Keratinocyte (primary cell): ENCODE data around the gene OR13C3. TPM values are rescaled to one million over a fixed set of nuclear protein-coding genes. Genes with fewer than 3 reads are reported as not detected.

ENCODE experiments used
- DNase-seq: peaks from one replicate; pipeline ENCODE4 v3.0.0-alpha.2; 2011; ENCODE audit warnings: low read depth, missing footprints, low spot score
- FAIRE-seq: peaks from 2 replicates; lab custom pipeline; 2011; peaks lifted over from hg19 to GRCh38; lab: Jason Lieb, UNC
- H2AFZ ChIP-seq: 2 replicates; pipeline ENCODE4 v1.6.0; 2012; ENCODE audit warnings: low read length, control low read depth, inconsistent platforms; ENCODE audit not compliant: control insufficient read depth
- H3K27ac ChIP-seq: 2 replicates; pipeline ENCODE4 v1.5.1; 2011; ENCODE audit warnings: low read length; ENCODE audit not compliant: control insufficient read depth, insufficient read depth
- H3K27me3 ChIP-seq: 3 replicates; pipeline ENCODE4 v1.6.0; 2011; ENCODE audit warnings: low read length; ENCODE audit not compliant: control insufficient read depth, insufficient read depth; ENCODE audit errors: extremely low read depth
- H3K36me3 ChIP-seq, 2 experiments: 2 replicates in 1 of 2; 3 replicates in 1 of 2; pipeline ENCODE4 v1.5.1; 2011; ENCODE audit warnings: low read length in 2 of 2, mild to moderate bottlenecking in 1 of 2; ENCODE audit not compliant: control insufficient read depth in 2 of 2, insufficient read depth in 2 of 2; ENCODE audit errors: extremely low read depth in 1 of 2
- H3K4me1 ChIP-seq: 3 replicates; pipeline ENCODE4 v1.5.1; 2011; ENCODE audit warnings: low read length; ENCODE audit not compliant: control insufficient read depth, insufficient read depth; ENCODE audit errors: extremely low read depth
- H3K4me2 ChIP-seq: 3 replicates; pipeline ENCODE4 v1.6.0; 2011; ENCODE audit warnings: low read depth, low read length; ENCODE audit not compliant: control insufficient read depth, insufficient read depth; ENCODE audit errors: extremely low read depth
- H3K4me3 ChIP-seq, 3 experiments: fragments of 200-600 bp in 1 of 3; sonication (generic) in 1 of 3; 2 replicates in 2 of 3; 3 replicates in 1 of 3; pipeline ENCODE4 v1.5.1; 2011 to 2016; ENCODE audit warnings: low read length in 3 of 3, mild to moderate bottlenecking in 3 of 3, control low read depth in 2 of 3, inconsistent platforms in 1 of 3, low read depth in 1 of 3, mixed read lengths in 1 of 3, mixed run types in 1 of 3, moderate library complexity in 1 of 3; ENCODE audit not compliant: control insufficient read depth in 2 of 3, insufficient read depth in 2 of 3; ENCODE audit errors: extremely low read depth in 1 of 3
- H3K79me2 ChIP-seq: 2 replicates; pipeline ENCODE4 v1.6.0; 2012; ENCODE audit warnings: low read length; ENCODE audit not compliant: control insufficient read depth, insufficient read depth
- H3K9ac ChIP-seq: 3 replicates; pipeline ENCODE4 v1.6.0; 2011; ENCODE audit warnings: low read length; ENCODE audit not compliant: control insufficient read depth, insufficient read depth; ENCODE audit errors: extremely low read depth
- H3K9me1 ChIP-seq: 3 replicates; pipeline ENCODE4 v1.6.0; 2011; ENCODE audit warnings: low read length; ENCODE audit not compliant: control insufficient read depth, insufficient read depth; ENCODE audit errors: extremely low read depth
- H3K9me3 ChIP-seq: 2 replicates; pipeline ENCODE4 v1.5.1; 2012; ENCODE audit warnings: low read depth, low read length; ENCODE audit not compliant: control insufficient read depth
- H4K20me1 ChIP-seq: 3 replicates; pipeline ENCODE4 v1.6.0; 2011; ENCODE audit warnings: low read length; ENCODE audit not compliant: control insufficient read depth, insufficient read depth; ENCODE audit errors: extremely low read depth
- CTCF ChIP-seq, 3 experiments: IDR thresholded peaks in 1 of 3; conservative IDR thresholded peaks in 1 of 3; optimal IDR thresholded peaks in 1 of 3; 2 replicates in 2 of 3; 3 replicates in 1 of 3; pipeline versions ENCODE3 to v1.5.1; 2011; ENCODE audit warnings: low read length in 3 of 3, mild to moderate bottlenecking in 3 of 3, moderate library complexity in 2 of 3, control low read depth in 1 of 3, inconsistent platforms in 1 of 3; ENCODE audit not compliant: insufficient read depth in 2 of 3; ENCODE audit errors: extremely low read depth in 1 of 3
- EZH2 ChIP-seq: IDR thresholded peaks from one replicate; pipeline ENCODE4 v1.6.1; 2012; ENCODE audit warnings: inconsistent platforms, mild to moderate bottlenecking, low read length, moderate library complexity
- dilution Hi-C: fragments of 300-500 bp; cut with MboI; formaldehyde crosslinking; loops from one replicate; pipeline ENCODE4 v1.7.0; 2020; ENCODE audit warnings: low sequenced_read_pairs; ENCODE audit not compliant: extremely low pct_ligation_motif_present
- polyA minus RNA-seq, 3 experiments: library from RNA; depleted of rRNA, polyadenylated mRNA; stranded (reverse); fragments of >200 nt; gene quantifications; 1 replicate in 1 of 3; 2 replicates in 1 of 3; 3 replicates in 1 of 3; pipeline ENCODE4 v1.2.3, GENCODE V29; 2011
- polyA plus RNA-seq, 5 experiments: library from polyadenylated mRNA; depleted of rRNA in 3 of 5; stranded (reverse) in 3 of 5; stranded (forward) in 1 of 5; unstranded in 1 of 5; fragments of >200 nt; gene quantifications; 1 replicate in 1 of 5; 2 replicates in 3 of 5; 3 replicates in 1 of 5; pipeline versions ENCODE4 v1.2.1 to v1.2.3, GENCODE V29; 2011 to 2012; ENCODE audit warnings: missing spikeins in 2 of 5, low read depth in 1 of 5, low replicate concordance in 1 of 5

OR13C3 gene
- polyA plus RNA-seq = not detected in 3 replicates
- polyA plus RNA-seq (2011; ENCODE audit: low read depth) = not detected
- not detected in 2 replicates for polyA plus RNA-seq (2011; cell fraction: cytosol; rRNA removed)
- not detected in 2 replicates for polyA plus RNA-seq (2011; cell fraction: nucleus; rRNA removed)
- not detected in 2 replicates for polyA plus RNA-seq (2012; ENCODE audit: low replicate concordance)
- polyA minus RNA-seq = not detected in 3 replicates
- polyA minus RNA-seq (2011; cell fraction: cytosol; rRNA and poly(A)+ RNA removed) = not detected
- 0.78 TPM in 1 of 2 replicates, not detected in the other for polyA minus RNA-seq (2011; cell fraction: nucleus; rRNA and poly(A)+ RNA removed)

GRCh38 chr9:104536756-104537155 lies at the start of gene OR13C3:
Gene OR13C3 (minus strand): TSS chr9:104536856. CDS start chr9:104536723, 133 bp downstream.
- no peak for FAIRE-seq
- dilution Hi-C loops = no loop called here

GRCh38 chr9:104580562-104580961 lies 43.9 kb upstream of the OR13C3 start:
- Histone ChIP-seq H3K9me1 (no peaks in the 10 kb centered on the region), H4K20me1 (no peaks in the 10 kb centered on the region), H3K4me3 (no peak overlapping the region), H3K27ac (no peak overlapping the region), H3K9ac (no peak overlapping the region), H3K4me1 (no peaks in the 10 kb centered on the region), H3K9me3 (no peaks in the 10 kb centered on the region), H3K4me2 (no peak overlapping the region), H3K27me3 (no peaks in the 10 kb centered on the region), H3K79me2 (no peaks in the 10 kb centered on the region), H2AFZ (no peak overlapping the region), H3K36me3 (no peaks in the 10 kb centered on the region)
- no peak for FAIRE-seq
- dilution Hi-C loops = no loop called here
- no peak for DNase-seq
- TF ChIP-seq CTCF (optimal IDR thresholded peaks at IDR 0.05 in 1 of 3, IDR thresholded peaks at IDR 0.05 in 1 of 3, conservative IDR thresholded peaks at IDR 0.05 in 1 of 3; ENCODE audit: extremely low read depth in 1 of 3, insufficient read depth in 2 of 3, low read length in 3 of 3) = no peak
- TF ChIP-seq EZH2 = no peak

More at GRCh38 chr9:104536756-104537155, at the start of gene OR13C3:
- Histone ChIP-seq H3K4me3 (no peak within 1 kb of the TSS), H3K27me3 (no peaks in the 10 kb centered on the region), H3K4me2 (no peak within 1 kb of the TSS), H2AFZ (no peak within 1 kb of the TSS), H3K4me1 (no peaks in the 10 kb centered on the region), H3K79me2 (no peaks in the 10 kb centered on the region), H3K36me3 (no peaks in the 10 kb centered on the region), H3K9me1 (no peaks in the 10 kb centered on the region), H4K20me1 (no peaks in the 10 kb centered on the region), H3K9ac (no peak within 1 kb of the TSS), H3K27ac (no peak within 1 kb of the TSS), H3K9me3 (no peaks in the 10 kb centered on the region)
- no peak for DNase-seq
- TF ChIP-seq CTCF (optimal IDR thresholded peaks at IDR 0.05 in 1 of 3, IDR thresholded peaks at IDR 0.05 in 1 of 3, conservative IDR thresholded peaks at IDR 0.05 in 1 of 3; ENCODE audit: extremely low read depth in 1 of 3, insufficient read depth in 2 of 3, low read length in 3 of 3) (no peak), EZH2 (no peak)
